GM21381 (cell line): ENCODE data around the gene PNMT.
"Not testable (repeated sequence)": the region's sequence is repeated elsewhere in the genome, so short reads cannot be mapped to it uniquely, and the experiment has no call there.

ENCODE experiments used
- ATAC-seq: cut with Tn5 transposase; IDR thresholded peaks from one replicate; pipeline ENCODE4 v1.9.1; 2021; ENCODE audit warnings: mild to moderate bottlenecking, moderate library complexity; ENCODE audit not compliant: unreplicated experiment

Gene PNMT

GRCh38 chr17:39704821-39705551, 36.7 kb downstream of the PNMT start:
- ATAC-seq: no peak

DNA sequence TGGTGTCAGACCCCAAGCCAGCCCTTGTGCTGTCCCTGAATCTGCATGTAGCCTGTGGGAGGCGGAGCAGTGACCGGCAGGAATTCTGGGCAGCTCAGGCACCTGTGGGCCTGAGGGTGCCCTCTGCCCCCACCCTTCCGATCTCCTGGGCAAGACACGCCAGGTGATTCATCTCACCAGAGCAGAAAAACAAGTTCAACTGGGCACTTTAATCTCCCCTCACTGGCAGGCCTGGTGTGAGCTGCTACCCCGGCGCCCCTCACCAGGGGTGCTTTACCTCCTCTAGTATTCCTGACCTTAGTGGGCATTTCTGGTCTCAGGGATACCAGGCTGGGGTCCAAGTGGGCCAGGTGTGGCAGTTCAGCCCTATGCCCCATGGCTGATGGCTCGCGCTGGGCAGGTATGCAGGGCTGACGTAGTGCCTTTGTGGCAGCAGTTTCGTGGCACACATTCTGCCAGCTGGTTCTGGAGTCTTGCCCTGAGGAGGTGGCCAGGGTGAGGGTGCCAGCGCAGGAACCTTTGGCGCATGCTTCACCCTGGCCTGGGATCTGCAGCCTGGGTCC, 37.6 kb downstream of the PNMT start:
- ATAC-seq: no peak

DNA sequence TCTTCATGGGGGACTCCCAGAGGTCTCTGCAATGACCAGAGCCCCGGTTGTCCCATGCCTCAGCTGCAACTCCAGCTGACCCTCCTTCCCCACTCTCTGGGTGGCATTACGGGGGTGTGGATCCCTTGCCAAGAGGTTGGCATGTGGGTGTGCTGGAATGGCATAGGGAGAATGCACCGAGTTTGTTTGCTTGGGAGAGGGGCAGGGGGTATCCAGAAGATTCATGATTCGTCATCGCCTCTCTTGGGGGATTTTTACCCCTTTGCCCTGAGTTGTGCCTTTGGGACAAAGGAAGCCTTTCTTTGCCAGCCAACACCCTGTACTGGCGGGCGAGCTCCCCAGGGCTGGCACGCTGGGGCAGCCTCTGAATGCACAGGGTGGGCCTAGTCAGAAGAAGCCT, 38.1 kb downstream of the PNMT start:
- ATAC-seq: no peak

GRCh38 chr17:39706921-39707337, 38.7 kb downstream of the PNMT start:
- no peak for ATAC-seq

DNA sequence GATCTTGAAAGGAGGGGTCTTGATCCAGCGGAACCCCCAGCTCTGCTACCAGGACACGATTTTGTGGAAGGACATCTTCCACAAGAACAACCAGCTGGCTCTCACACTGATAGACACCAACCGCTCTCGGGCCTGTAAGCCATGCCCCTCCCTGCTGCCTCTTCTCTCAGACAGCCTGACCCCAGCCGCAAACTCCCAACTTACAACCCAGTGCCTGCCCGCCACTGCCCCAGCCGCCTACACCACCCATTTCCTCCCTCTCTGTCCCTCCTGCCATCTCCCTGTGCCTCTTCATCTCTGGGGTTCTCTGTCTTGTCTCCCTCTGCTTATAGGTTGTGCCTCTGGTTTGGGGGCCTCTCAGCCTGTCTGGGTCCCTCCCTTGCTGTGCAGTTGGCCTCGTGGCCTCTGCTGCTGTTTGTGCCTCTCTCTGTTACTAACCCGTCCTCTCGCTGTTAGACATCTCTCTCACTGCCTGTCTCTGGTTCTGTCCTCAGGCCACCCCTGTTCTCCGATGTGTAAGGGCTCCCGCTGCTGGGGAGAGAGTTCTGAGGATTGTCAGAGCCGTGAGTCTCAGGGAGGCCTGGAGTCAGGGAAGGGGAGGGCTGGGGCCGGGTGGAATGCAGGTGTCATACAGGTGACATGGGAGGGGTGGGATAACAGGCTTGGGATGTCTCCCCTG, 41.2 kb downstream of the PNMT start:
- ATAC-seq: no peak

DNA sequence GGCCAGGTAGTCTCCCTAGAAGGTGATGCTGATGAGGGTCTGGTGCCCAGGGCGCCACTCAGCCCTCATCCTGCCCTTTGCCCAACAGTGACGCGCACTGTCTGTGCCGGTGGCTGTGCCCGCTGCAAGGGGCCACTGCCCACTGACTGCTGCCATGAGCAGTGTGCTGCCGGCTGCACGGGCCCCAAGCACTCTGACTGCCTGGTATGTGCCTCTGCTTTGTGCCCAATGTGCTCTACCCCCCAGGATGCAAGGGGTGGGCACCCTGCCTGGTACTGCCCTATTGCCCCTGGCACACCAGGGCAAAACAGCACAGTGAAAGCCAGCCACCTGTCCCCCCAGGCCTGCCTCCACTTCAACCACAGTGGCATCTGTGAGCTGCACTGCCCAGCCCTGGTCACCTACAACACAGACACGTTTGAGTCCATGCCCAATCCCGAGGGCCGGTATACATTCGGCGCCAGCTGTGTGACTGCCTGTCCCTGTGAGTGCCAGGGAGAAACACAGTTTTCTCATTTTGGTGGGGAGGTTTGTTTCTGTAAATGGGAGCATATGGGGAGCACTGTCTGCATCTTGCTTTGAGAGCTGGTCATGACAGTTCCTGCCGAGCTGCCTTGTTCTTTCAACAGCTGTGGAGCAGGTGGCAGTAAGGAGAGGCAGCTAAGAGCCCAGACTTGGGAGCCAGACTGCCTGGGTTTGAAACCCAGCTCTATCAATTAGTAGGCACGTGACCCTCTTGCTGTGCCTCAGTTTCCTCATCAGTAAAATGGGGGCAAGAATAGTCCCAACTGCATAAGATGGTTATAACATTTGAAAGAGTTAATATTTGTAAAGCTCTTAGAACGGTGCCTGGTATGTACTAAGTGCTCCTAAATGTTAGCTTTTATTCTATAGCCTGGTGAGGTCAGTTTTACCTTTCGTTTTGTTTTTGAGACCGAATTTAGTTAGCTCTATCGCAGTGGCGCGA, 42.0 kb downstream of the PNMT start:
- no peak for ATAC-seq

DNA sequence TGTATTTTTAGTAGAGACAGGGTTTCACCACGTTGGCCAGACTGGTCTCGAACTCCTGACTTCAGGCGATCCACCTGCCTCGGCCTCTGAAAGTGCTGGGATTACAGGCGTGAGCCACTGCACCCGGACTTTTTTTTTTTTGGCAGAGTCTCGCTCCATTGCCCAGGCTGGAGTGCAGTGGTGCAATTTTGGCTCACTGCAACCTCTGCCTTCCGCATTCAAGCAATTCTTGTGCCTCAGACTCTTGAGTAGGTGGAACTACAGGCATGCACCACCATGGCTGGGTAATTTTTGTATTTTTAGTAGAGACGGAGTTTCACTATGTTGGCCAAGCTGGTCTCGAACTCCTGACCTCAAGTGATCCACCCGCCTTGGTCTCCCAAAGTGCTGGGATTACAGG, 42.8 kb downstream of the PNMT start:
- not testable (repeated sequence) for ATAC-seq

DNA sequence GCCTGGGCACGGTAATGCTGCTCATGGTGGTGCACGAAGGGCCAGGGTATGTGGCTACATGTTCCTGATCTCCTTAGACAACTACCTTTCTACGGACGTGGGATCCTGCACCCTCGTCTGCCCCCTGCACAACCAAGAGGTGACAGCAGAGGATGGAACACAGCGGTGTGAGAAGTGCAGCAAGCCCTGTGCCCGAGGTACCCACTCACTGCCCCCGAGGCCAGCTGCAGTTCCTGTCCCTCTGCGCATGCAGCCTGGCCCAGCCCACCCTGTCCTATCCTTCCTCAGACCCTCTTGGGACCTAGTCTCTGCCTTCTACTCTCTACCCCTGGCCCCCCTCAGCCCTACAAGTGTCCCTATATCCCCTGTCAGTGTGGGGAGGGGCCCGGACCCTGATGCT, 43.6 kb downstream of the PNMT start:
- no peak for ATAC-seq

GRCh38 chr17:39714234-39714633, 46.0 kb downstream of the PNMT start:
- no peak for ATAC-seq

DNA sequence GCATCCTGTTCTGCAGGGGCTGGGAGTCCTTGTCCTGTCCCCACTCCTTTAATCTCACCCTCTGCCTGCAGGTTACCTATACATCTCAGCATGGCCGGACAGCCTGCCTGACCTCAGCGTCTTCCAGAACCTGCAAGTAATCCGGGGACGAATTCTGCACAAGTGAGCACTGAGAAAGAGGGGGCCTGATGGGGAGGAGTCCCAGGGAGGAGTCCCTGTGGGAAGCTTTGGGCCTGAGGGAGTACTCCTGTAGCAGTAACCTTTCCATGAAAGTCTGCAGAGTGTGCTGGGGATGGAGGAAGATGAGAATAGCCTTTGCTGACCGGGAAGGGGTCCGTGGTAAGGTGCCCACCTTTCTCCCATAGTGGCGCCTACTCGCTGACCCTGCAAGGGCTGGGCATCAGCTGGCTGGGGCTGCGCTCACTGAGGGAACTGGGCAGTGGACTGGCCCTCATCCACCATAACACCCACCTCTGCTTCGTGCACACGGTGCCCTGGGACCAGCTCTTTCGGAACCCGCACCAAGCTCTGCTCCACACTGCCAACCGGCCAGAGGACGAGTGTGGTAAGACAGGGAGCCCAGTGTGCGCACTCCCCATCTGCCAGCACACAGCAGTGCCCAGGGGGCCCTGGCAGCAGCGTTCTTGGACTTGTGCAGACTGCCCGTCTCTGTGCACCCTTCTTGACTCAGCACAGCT, 47.3 kb downstream of the PNMT start:
- ATAC-seq: no peak

DNA sequence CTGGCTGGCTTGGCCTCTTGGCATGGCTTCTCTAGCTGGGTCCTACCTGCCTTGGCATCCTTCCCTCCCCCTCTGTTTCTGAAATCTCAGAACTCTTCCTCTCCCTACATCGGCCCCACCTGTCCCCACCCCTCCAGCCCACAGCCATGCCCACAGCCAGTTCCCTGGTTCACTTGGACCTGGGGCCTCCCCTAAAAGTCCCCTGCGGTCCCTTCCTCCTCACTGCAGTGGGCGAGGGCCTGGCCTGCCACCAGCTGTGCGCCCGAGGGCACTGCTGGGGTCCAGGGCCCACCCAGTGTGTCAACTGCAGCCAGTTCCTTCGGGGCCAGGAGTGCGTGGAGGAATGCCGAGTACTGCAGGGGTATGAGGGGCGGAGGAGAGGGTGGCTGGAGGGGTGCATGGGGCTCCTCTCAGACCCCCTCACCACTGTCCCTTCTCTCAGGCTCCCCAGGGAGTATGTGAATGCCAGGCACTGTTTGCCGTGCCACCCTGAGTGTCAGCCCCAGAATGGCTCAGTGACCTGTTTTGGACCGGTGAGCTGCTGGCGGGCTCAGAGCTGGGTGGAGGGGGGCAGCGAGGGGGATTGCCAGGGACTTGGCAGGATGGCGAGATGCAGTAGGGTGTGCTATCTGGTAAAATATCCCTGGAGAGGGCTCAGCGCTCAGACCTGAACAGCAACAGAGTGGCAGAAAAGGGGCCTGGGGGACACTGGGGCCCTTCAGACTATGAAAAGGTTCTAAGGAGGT, 48.0 kb downstream of the PNMT start:
- ATAC-seq: no peak

DNA sequence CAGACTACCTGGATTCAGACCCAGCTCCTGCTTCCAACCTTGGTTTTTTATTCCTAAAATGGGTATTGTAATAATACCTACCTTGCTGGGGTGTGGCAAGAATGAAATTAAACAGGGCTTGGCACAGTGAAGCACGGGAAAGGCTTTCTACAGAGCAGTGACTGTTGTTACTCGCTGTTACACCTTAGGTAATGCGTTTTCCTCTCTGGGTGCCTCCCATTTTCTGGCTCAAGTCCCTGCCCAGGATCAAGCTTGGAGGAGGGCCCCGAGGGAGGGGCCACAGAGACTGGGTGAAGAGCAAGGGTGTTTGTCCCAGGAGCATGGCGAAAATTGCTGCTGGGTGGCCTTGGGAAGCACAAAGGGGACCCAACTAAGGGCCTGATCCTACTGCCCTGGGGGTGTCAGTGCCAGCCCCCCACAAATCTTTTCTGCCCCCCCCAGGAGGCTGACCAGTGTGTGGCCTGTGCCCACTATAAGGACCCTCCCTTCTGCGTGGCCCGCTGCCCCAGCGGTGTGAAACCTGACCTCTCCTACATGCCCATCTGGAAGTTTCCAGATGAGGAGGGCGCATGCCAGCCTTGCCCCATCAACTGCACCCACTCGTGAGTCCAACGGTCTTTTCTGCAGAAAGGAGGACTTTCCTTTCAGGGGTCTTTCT, 48.8 kb downstream of the PNMT start:
- ATAC-seq: no peak

DNA sequence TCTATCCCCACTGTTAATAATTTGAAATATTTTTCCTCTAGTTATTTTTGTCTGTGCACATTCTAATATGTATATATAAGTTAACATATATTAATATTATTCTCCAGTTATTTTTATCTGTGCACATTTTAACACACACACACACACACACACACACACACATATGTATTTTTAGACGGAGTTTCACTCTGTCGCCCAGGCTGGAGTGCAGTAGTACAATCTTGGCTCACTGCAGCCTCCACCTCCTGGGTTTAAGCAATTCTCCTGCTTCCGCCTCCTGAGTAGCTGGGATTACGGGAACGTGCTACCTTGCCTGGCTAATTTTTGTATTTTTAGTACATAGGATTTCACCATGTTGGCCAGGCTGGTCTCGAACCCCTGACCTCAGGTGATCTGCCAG, 49.4 kb downstream of the PNMT start:
- no peak for ATAC-seq

DNA sequence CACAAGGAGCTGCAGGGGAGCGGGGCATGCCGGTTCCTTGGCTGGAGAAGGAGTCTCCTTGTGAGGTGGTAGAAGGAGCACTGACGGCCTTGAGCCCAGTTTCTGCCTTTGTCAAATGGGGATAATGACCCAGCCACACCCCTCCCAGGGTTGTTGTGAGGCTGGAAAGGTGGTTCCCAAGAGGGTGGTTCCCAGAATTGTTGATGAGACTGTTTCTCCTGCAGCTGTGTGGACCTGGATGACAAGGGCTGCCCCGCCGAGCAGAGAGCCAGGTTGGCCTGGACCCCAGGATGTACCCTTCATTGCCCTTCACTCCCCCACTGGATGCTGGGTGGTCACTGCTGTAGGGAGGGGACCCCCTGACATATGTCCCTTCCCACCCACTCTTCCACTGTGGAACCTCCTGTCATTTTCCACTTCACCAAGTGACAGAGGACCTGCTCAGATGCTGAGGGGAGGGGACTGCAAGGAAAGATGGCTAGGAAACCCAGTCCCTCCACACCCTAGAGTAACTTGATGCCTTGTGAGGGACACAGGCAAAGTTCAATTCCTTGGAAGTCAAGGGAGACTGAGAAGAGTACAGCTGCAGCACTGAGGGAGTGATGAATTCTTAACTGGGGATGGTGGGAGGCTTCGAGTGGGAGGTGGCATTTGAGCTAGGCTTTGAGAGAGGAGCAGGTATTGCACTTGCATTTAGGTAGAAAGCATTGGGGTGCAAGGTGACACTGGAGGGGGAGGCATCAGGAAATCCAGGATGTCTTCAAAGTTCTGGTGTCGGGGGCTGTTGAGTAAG, 51.5 kb downstream of the PNMT start:
- ATAC-seq: no peak
